ENCODE measurements around the gene ROR1.

- TF ChIP-seq, protein P1, sequence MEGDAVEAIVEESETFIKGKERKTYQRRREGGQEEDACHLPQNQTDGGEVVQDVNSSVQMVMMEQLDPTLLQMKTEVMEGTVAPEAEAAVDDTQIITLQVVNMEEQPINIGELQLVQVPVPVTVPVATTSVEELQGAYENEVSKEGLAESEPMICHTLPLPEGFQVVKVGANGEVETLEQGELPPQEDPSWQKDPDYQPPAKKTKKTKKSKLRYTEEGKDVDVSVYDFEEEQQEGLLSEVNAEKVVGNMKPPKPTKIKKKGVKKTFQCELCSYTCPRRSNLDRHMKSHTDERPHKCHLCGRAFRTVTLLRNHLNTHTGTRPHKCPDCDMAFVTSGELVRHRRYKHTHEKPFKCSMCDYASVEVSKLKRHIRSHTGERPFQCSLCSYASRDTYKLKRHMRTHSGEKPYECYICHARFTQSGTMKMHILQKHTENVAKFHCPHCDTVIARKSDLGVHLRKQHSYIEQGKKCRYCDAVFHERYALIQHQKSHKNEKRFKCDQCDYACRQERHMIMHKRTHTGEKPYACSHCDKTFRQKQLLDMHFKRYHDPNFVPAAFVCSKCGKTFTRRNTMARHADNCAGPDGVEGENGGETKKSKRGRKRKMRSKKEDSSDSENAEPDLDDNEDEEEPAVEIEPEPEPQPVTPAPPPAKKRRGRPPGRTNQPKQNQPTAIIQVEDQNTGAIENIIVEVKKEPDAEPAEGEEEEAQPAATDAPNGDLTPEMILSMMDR (IDR thresholded peaks at IDR 0.05) = no peak
- TF ChIP-seq POLR2A (IDR thresholded peaks at IDR 0.05; ENCODE audit: low read depth) (no peak), POLR2AphosphoS5 (IDR thresholded peaks at IDR 0.05) (no peak)
These were observed 265.1 kb downstream of the ROR1 start for GRCh38 chr1:64038965-64039364.
